Measurements from ENCODE around the gene ANKRD12. TPM values are rescaled to one million over a fixed set of nuclear protein-coding genes. Genes with fewer than 3 reads are reported as not detected.
"Not testable (repeated sequence)": the region's sequence is repeated elsewhere in the genome, so short reads cannot be mapped to it uniquely, and the experiment has no call there.

ANKRD12 gene
- total RNA-seq, 3 donors from 2014 or later: 46.8 to 108 (median 63.6) TPM

GRCh38 chr18:9171919-9172318, 35.3 kb downstream of the ANKRD12 start:
- ATAC-seq; H3K9me3 ChIP-seq; intact Hi-C loops (cut with DNase I, micrococcal nuclease); H3K36me3 ChIP-seq (ENCODE audit: low read depth); DNase-seq; H3K4me1 ChIP-seq (ENCODE audit: low read depth); H3K4me3 ChIP-seq: not testable (repeated sequence)

- no peak for ATAC-seq
Measured at GRCh38 chr18:9172506-9173127, 36.0 kb downstream of the ANKRD12 start.

GRCh38 chr18:9173770-9174233, 37.2 kb downstream of the ANKRD12 start:
- TF ChIP-seq CTCF (IDR thresholded peaks at IDR 0.05): no peak
- intact Hi-C loops (cut with DNase I, micrococcal nuclease): no loop called here
- no peak overlapping the region for H3K4me3 ChIP-seq
- no peaks in the 10 kb centered on the region for H3K9me3 ChIP-seq
- no peaks in the 10 kb centered on the region for H3K4me1 ChIP-seq (ENCODE audit: low read depth)
- DNase-seq (no peak), ATAC-seq (peak; percentile 9)
- H3K36me3 ChIP-seq (ENCODE audit: low read depth): no peaks in the 10 kb centered on the region

More at GRCh38 chr18:9172506-9173127, 36.0 kb downstream of the ANKRD12 start:
- intact Hi-C loops (cut with DNase I, micrococcal nuclease): no loop called here
- Histone ChIP-seq H3K4me1 (ENCODE audit: low read depth) (no peaks in the 10 kb centered on the region), H3K4me3 (no peak overlapping the region), H3K9me3 (no peaks in the 10 kb centered on the region), H3K36me3 (ENCODE audit: low read depth) (no peaks in the 10 kb centered on the region)
- no peak for DNase-seq
- TF ChIP-seq CTCF (IDR thresholded peaks at IDR 0.05): no peak

GRCh38 chr18:9174302-9174701, 37.7 kb downstream of the ANKRD12 start:
- no peaks in the 10 kb centered on the region for H3K9me3 ChIP-seq
- TF ChIP-seq CTCF (IDR thresholded peaks at IDR 0.05): no peak
- DNase-seq: no peak
- ATAC-seq: peak; percentile 26
- no peaks in the 10 kb centered on the region for H3K4me1 ChIP-seq (ENCODE audit: low read depth)
- intact Hi-C loops (cut with DNase I, micrococcal nuclease): no loop called here
- no peaks in the 10 kb centered on the region for H3K36me3 ChIP-seq (ENCODE audit: low read depth)
- H3K4me3 ChIP-seq: no peak overlapping the region

- no peaks in the 10 kb centered on the region for H3K9me3 ChIP-seq
- intact Hi-C loops (cut with DNase I, micrococcal nuclease): no loop called here
- no peaks in the 10 kb centered on the region for H3K36me3 ChIP-seq (ENCODE audit: low read depth)
- H3K4me1 ChIP-seq (ENCODE audit: low read depth): no peaks in the 10 kb centered on the region
- ATAC-seq (no peak), DNase-seq (no peak)
- no peak for TF ChIP-seq CTCF (IDR thresholded peaks at IDR 0.05)
- H3K4me3 ChIP-seq: no peak overlapping the region
Measured at GRCh38 chr18:9175115-9175514, 38.5 kb downstream of the ANKRD12 start.

- no peaks in the 10 kb centered on the region for H3K9me3 ChIP-seq
- no peak for DNase-seq
- ATAC-seq: no peak
- intact Hi-C loops (cut with DNase I, micrococcal nuclease): no loop called here
- no peaks in the 10 kb centered on the region for H3K4me1 ChIP-seq (ENCODE audit: low read depth)
- no peaks in the 10 kb centered on the region for H3K36me3 ChIP-seq (ENCODE audit: low read depth)
- H3K4me3 ChIP-seq: no peak overlapping the region
- TF ChIP-seq CTCF (IDR thresholded peaks at IDR 0.05): no peak
Measured at GRCh38 chr18:9177031-9177430, 40.5 kb downstream of the ANKRD12 start.

All from mucosa of descending colon (tissue), 3 donors.